ENCODE data around the gene CFDP1. TPM values are rescaled to one million over a fixed set of nuclear protein-coding genes. Genes with fewer than 3 reads are reported as not detected.

The CFDP1 gene
- total RNA-seq, 1 experiment from 2014 or later, result 32.1 TPM

DNA sequence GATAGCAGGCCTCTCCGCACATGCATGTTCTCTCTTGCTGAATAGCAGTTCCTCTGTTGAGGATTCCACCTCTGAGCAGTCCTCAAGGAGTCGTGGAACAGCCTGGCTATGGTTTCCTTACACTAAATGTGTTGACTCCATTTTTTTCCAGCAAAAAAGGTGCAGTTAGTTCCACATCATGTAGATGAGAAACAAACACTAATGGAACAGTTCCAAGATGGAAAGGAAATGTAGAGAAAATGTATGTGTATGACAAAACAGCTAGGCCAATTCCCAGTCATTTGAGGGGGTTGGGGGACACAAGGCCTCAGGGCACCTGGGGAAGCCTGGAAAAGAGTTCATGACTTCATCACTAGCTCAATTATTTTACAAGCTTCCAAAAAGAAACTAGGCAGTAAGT lies 90.0 kb downstream of the CFDP1 start:
- DNase-seq (peak; percentile 2), ATAC-seq (no peak)
- no TSS peak for BruUV-seq (replicated peaks)
- TF ChIP-seq EZH2phosphoT487 (IDR thresholded peaks at IDR 0.05; ENCODE audit: borderline replicate concordance, low read length) (no peak), EZH2 (IDR thresholded peaks at IDR 0.05; ENCODE audit: low read length, unreplicated experiment) (no peak)
- TF ChIP-seq, protein P1, sequence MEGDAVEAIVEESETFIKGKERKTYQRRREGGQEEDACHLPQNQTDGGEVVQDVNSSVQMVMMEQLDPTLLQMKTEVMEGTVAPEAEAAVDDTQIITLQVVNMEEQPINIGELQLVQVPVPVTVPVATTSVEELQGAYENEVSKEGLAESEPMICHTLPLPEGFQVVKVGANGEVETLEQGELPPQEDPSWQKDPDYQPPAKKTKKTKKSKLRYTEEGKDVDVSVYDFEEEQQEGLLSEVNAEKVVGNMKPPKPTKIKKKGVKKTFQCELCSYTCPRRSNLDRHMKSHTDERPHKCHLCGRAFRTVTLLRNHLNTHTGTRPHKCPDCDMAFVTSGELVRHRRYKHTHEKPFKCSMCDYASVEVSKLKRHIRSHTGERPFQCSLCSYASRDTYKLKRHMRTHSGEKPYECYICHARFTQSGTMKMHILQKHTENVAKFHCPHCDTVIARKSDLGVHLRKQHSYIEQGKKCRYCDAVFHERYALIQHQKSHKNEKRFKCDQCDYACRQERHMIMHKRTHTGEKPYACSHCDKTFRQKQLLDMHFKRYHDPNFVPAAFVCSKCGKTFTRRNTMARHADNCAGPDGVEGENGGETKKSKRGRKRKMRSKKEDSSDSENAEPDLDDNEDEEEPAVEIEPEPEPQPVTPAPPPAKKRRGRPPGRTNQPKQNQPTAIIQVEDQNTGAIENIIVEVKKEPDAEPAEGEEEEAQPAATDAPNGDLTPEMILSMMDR (conservative IDR thresholded peaks at IDR 0.05; ENCODE audit: low read depth, low read length), result no peak
- no peak overlapping the region for H3K4me2 ChIP-seq (ENCODE audit: low read length)
- H3K36me3 ChIP-seq (ENCODE audit: low read depth, low read length), result 0 out of 2 replicates have a peak, but pooled peaks cover 3% of the 10 kb centered on the region
- no peaks in the 10 kb centered on the region for H3K9me3 ChIP-seq (ENCODE audit: low read length)
- no peaks in the 10 kb centered on the region for H3K9me2 ChIP-seq (replicated peaks; ENCODE audit: low read length)
- H4K20me1 ChIP-seq (ENCODE audit: low read length), result no peaks in the 10 kb centered on the region
- intact Hi-C loops (cut with micrococcal nuclease), result loop anchor here (2.0 kb wide), 1 partner anchor 38 kb away; no protein-coding TSS in a partner anchor
- no peak overlapping the region for H2AFZ ChIP-seq (ENCODE audit: low read length)
- H3K27me3 ChIP-seq (ENCODE audit: low read length), result no peaks in the 10 kb centered on the region
- H3K27ac ChIP-seq (ENCODE audit: low read length), result peak overlapping the region; percentile 85
- no peak overlapping the region for H3K4me3 ChIP-seq (ENCODE audit: low read length)
- ChIA-PET CTCF (no interaction called here), POLR2A (ENCODE audit: unreplicated experiment) (no interaction called here)
- no peaks in the 10 kb centered on the region for H3F3A ChIP-seq (ENCODE audit: low read length, unreplicated experiment)
- peaks cover 40% of the 10 kb centered on the region for H3K4me1 ChIP-seq (ENCODE audit: insufficient read depth, low read length)
- peak overlapping the region; percentile 50; the same call in 1 of the 2 replicates for H3K9ac ChIP-seq (ENCODE audit: low read length)
- no peaks in the 10 kb centered on the region for H3K79me2 ChIP-seq (ENCODE audit: low read length)

- no peaks in the 10 kb centered on the region for H3K79me2 ChIP-seq (ENCODE audit: low read length)
- CTCF ChIA-PET, result no interaction called here
- H3K9ac ChIP-seq (ENCODE audit: low read length), result peak overlapping the region; percentile 50
- H3K9me3 ChIP-seq (ENCODE audit: low read length), result no peaks in the 10 kb centered on the region
- TF ChIP-seq, protein P1 (conservative IDR thresholded peaks at IDR 0.05; ENCODE audit: low read depth, low read length), result no peak
- no peak for TF ChIP-seq EZH2 (IDR thresholded peaks at IDR 0.05; ENCODE audit: low read length, unreplicated experiment)
- no peaks in the 10 kb centered on the region for H4K20me1 ChIP-seq (ENCODE audit: low read length)
- POLR2A ChIA-PET (ENCODE audit: unreplicated experiment), result interaction anchor here (0.6 kb wide), 2 partner anchors 87 to 97 kb away, joined by 3 to 6 read pairs; no protein-coding TSS in a partner anchor
- no peak overlapping the region; the same call in 1 of the 2 replicates for H3K4me3 ChIP-seq (ENCODE audit: low read length)
- no peaks in the 10 kb centered on the region for H3K9me2 ChIP-seq (replicated peaks; ENCODE audit: low read length)
- no peaks in the 10 kb centered on the region for H3K27me3 ChIP-seq (ENCODE audit: low read length)
- DNase-seq (peak; percentile 88), ATAC-seq (peak; percentile 95)
- H3F3A ChIP-seq (ENCODE audit: low read length, unreplicated experiment), result no peaks in the 10 kb centered on the region
- intact Hi-C loops (cut with micrococcal nuclease), result loop anchor here (1.0 to 2.0 kb wide), 2 partner anchors 38 to 43 kb away; no protein-coding TSS in a partner anchor
- no peak overlapping the region for H2AFZ ChIP-seq (ENCODE audit: low read length)
- H3K4me1 ChIP-seq (ENCODE audit: insufficient read depth, low read length), result peaks cover 40% of the 10 kb centered on the region
- 0 out of 2 replicates have a peak, but pooled peaks cover 3% of the 10 kb centered on the region for H3K36me3 ChIP-seq (ENCODE audit: low read depth, low read length)
- BruUV-seq (replicated peaks), result no TSS peak
- H3K4me2 ChIP-seq (ENCODE audit: low read length), result peak overlapping the region; percentile 63
- peak overlapping the region; percentile 85 for H3K27ac ChIP-seq (ENCODE audit: low read length)
Observed at GRCh38 chr16:75342308-75342811, 90.9 kb downstream of the CFDP1 start.

Measured in PC-3 (cell line).